Fibroblast of the aortic adventitia (primary cell): Measurements from ENCODE around the gene MYRIP. TPM values are rescaled to one million over a fixed set of nuclear protein-coding genes. Genes with fewer than 3 reads are reported as not detected.

Experiments
- DNase-seq: peaks from one replicate; pipeline ENCODE4 v3.0.0-alpha.2; 2010; ENCODE audit warnings: low read depth
- H3K4me3 ChIP-seq: 2 replicates; pipeline ENCODE4 v1.5.1; 2011; ENCODE audit warnings: low read depth, mild to moderate bottlenecking, control low read depth, low read length, moderate library complexity
- total RNA-seq: library from RNA; depleted of rRNA; stranded (reverse); fragments of >200 nt; gene quantifications from 2 replicates; pipeline ENCODE4 v1.2.3, GENCODE V29; 2012; ENCODE audit warnings: low replicate concordance
- TF ChIP-seq, protein P1 (sequence below): IDR thresholded peaks from 2 replicates; pipeline ENCODE4 v1.5.1; 2011; ENCODE audit warnings: mild to moderate bottlenecking, low read length, control low read depth, inconsistent platforms; ENCODE audit not compliant: insufficient read depth

Gene MYRIP
- total RNA-seq, 1 donor = 8.6 TPM

DNA sequence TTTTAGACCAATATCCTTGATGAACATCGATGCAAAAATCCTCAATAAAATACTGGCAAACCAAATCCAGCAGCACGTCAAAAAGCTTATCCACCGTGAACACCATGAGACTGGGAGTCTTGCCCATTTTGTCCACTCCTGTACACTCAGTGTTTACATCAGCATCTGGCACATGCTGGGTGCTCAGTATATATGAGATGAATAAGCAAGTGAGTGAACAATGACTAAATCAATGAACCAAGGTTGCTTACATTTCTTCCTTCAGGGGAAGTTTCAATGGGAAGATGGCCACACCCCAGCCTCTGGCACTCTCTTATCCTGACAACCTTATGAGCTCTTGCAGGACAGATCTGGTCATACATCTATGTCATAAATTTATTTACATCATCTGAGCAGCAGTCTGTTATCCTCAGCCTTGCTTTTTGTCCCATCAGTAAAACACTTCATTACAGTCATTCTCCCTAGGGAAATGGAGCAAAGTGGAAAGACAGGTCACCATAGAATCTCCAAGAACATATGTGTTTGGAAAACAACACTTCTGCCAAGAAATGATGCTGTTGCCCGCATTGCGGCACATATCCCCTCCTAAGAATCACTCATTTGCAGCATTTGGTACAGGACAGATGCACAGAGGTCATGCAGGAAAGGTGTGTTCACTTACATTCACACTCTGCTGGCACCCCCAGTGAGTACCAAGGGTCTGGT lies 328.3 kb downstream of the MYRIP start:
- DNase-seq = peak; percentile 95
- no peak overlapping the region for H3K4me3 ChIP-seq
- TF ChIP-seq, protein P1, sequence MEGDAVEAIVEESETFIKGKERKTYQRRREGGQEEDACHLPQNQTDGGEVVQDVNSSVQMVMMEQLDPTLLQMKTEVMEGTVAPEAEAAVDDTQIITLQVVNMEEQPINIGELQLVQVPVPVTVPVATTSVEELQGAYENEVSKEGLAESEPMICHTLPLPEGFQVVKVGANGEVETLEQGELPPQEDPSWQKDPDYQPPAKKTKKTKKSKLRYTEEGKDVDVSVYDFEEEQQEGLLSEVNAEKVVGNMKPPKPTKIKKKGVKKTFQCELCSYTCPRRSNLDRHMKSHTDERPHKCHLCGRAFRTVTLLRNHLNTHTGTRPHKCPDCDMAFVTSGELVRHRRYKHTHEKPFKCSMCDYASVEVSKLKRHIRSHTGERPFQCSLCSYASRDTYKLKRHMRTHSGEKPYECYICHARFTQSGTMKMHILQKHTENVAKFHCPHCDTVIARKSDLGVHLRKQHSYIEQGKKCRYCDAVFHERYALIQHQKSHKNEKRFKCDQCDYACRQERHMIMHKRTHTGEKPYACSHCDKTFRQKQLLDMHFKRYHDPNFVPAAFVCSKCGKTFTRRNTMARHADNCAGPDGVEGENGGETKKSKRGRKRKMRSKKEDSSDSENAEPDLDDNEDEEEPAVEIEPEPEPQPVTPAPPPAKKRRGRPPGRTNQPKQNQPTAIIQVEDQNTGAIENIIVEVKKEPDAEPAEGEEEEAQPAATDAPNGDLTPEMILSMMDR = no peak

DNA sequence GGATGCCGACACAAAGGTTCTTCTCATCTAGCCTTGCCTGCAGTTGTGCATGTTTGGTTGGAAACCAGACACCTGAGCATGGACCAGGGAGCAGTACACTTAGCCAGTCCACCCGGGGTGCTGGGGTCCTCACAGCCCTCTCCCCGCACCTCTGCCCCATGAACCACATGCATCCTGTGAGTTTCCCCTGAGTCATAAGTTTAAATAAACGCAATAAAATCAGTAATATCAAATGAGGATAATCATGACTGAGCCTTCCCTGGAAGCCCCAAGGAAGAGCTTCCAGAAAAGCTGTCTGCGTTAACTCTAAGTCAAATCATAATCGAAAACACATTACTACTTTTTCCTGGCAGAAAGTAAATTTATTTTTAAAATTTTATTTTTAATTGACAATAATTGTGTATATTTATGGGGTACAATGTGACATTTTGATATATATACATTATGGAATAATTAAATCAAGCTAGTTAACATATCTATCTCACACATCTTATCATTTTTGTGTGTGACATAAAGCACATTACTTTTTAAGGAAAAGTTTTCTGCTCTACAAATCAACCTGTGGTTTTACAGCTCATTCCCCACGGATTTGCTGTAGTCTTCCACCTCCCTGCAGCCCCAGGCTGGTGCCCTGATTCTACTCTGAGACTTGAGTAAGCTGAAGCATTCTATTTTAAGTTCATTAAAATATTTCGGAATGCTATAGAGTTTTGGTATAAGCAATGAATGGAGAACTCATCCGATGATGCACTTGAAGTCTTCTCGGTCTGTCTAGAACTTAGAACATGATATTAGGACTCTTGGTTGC lies 334.1 kb downstream of the MYRIP start:
- peak; percentile 10 for DNase-seq

DNA sequence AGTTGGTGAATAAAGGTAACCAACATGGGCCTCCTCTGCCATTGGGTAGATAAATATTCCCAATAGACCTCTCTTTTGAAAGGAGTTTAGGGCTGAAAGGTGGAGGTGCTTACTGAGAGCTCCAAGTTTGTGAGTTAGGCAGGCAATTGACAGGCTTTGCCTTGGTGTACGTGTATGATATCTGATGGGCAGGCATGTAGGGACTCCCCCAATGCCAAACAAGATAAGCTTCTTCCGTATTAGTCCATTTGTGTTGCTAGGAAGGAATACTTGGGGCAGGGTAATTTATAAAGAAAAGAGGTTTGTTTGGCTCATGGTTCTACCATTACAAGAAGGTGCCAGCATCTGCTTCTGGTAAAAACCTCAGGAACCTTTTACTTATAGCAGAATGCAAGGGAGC lies 339.4 kb downstream of the MYRIP start:
- H3K4me3 ChIP-seq = no peak overlapping the region
- DNase-seq = no peak
- TF ChIP-seq, protein P1 = no peak

More for the DNA sequence above, 334.1 kb downstream of the MYRIP start:
- no peak overlapping the region for H3K4me3 ChIP-seq
- TF ChIP-seq, protein P1 = no peak

DNA sequence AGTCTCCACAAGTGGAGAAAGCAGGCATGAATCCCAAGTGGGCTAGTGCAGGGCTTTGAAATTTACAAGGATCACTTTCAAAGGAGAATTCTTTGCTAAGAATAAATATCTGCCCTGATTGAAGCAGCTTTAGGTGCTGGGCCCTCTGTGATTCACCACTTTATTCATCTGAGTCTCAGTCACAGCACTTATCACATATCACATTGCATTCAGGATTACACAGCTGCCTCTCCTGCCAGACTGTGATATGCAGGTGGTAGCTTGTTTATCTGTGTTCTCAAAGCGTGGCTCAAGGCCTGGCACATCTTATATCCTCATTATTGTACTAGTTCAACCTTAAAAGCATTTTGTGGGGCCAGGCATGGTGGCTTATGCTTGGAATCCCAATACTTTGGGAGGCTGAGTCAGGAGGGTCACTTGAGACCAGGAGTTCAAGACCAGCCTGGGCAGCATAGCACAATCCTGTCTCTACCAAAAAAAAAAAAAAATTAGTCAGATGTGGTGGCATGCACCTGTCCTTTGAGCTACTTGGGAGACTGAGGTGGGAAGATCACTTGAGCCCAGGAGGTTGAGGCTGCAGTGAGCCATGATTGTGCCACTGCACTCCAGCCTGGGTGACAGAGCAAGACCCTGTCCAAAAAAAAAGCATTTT lies 343.2 kb downstream of the MYRIP start:
- no peak for DNase-seq
- no peak overlapping the region for H3K4me3 ChIP-seq
- TF ChIP-seq, protein P1 = no peak

GRCh38 chr3:40160933-40161332 lies 351.5 kb downstream of the MYRIP start:
- no peak for DNase-seq
- no peak overlapping the region for H3K4me3 ChIP-seq
- TF ChIP-seq, protein P1 = no peak

DNA sequence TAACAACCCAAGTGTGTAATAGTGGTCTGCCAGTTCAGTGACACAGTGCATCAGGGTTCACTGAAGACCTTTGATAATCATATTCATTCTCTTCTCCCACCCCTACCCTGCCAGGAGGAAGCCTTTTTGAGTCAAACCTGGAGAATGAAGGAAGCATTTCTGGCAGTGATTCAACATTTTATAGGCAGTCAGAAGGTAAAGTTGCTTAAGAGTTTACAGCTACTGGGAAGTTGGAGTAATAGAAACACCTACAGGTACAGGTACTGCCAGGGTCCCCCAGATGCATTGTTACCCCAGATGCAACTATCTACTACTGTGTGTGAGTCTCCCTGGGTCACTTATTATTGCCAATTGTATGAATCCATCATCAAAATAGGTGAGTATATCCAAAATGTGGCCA lies 353.2 kb downstream of the MYRIP start:
- no peak for DNase-seq
- TF ChIP-seq, protein P1 = no peak

More for the DNA sequence above, 353.2 kb downstream of the MYRIP start:
- no peak overlapping the region for H3K4me3 ChIP-seq
